Endothelial cell of umbilical vein (primary cell): ENCODE results near the gene PTRHD1.

Experiments used
- CTCF ChIP-seq, 2 donors: IDR thresholded peaks; 1 replicate in 1 of 2; 2 replicates in 1 of 2; pipeline ENCODE4 v1.5.1; 2011; ENCODE audit warnings: low read length in 2 of 2, mild to moderate bottlenecking in 2 of 2, moderate library complexity in 2 of 2, control low read depth in 1 of 2, inconsistent platforms in 1 of 2, low read depth in 1 of 2; ENCODE audit not compliant: insufficient read depth in 1 of 2; ENCODE audit errors: extremely low read depth in 1 of 2
- JUN ChIP-seq: IDR thresholded peaks from 2 replicates; pipeline ENCODE4 v1.6.1; 2011; ENCODE audit warnings: borderline replicate concordance, low read depth; ENCODE audit not compliant: insufficient read length, insufficient read depth
- MAX ChIP-seq: IDR thresholded peaks from 2 replicates; pipeline ENCODE4 v1.6.1; 2011; ENCODE audit not compliant: insufficient read depth, insufficient read length
- POLR2A ChIP-seq: IDR thresholded peaks from 2 replicates; pipeline ENCODE4 v1.6.1; 2012; ENCODE audit warnings: low read depth, mild to moderate bottlenecking, control low read depth, low read length

- TF ChIP-seq JUN (no peak), MAX (no peak), CTCF (IDR thresholded peaks at IDR 0.05; ENCODE audit: extremely low read depth in 1 of 2, insufficient read depth in 1 of 2, low read depth in 1 of 2, low read length in 2 of 2) (no peak), POLR2A (no peak)
These were observed 21.2 kb downstream of the PTRHD1 start for GRCh38 chr2:24771764-24772586.
